ENCODE results near the gene FCHO2. TPM values are rescaled to one million over a fixed set of nuclear protein-coding genes. Genes with fewer than 3 reads are reported as not detected.

FCHO2 gene
- total and polyA plus RNA-seq, 2 of the 8 experiments (the other 6 are each of a cell fraction or from before 2014, with no cell fraction given), result 4.3 to 15.7 TPM

- H2BK20ac ChIP-seq (ENCODE audit: low read length), result no peak overlapping the region
- H3K14ac ChIP-seq (ENCODE audit: insufficient read length), result no peak overlapping the region
- no peaks in the 10 kb centered on the region for H3K4me1 ChIP-seq (replicated peaks in 1 of 4; ENCODE audit: control insufficient read depth in 3 of 4, insufficient read depth in 4 of 4, low read length in 3 of 4)
- ChIA-PET CTCF (ENCODE audit: partially characterized antibody) (no interaction called here), POLR2A (ENCODE audit: partially characterized antibody) (no interaction called here)
- H3K27ac ChIP-seq (ENCODE audit: low read depth, low read length), result no peak overlapping the region
- 89% methylated on average over 4 of the region's 4 CpGs; no CpG with 5 or more reads in 1 of the 2 experiments for WGBS, 2 experiments (ENCODE audit: extremely low coverage in 1 of 2, insufficient coverage in 1 of 2, insufficient read length in 1 of 2, insufficient replicate concordance in 2 of 2, low coverage in 1 of 2, low lambda C conversion rate in 2 of 2, missing lambda C conversion rate in 1 of 2)
- H4K91ac ChIP-seq (replicated peaks; ENCODE audit: insufficient read length, low read length), result no peak overlapping the region
- no peak overlapping the region for H3K18ac ChIP-seq (ENCODE audit: extremely low read depth, low read length)
- no peak overlapping the region for H3K4me3 ChIP-seq (ENCODE audit: extremely low read depth in 1 of 4, insufficient read depth in 2 of 4, low read depth in 3 of 4, low read length in 4 of 4)
- H2BK12ac ChIP-seq (ENCODE audit: low read depth, low read length), result no peak overlapping the region
- H3K36me3 ChIP-seq (ENCODE audit: control insufficient read depth in 2 of 4, insufficient read depth in 4 of 4, low read length in 3 of 4), result no peaks in the 10 kb centered on the region
- no peak overlapping the region for H3K4ac ChIP-seq (replicated peaks; ENCODE audit: insufficient read length, low read depth, low read length)
- H4K5ac ChIP-seq (ENCODE audit: insufficient read length, low read depth, low read length), result no peak overlapping the region
- H2AK5ac ChIP-seq (ENCODE audit: low read depth, low read length), result no peak overlapping the region
- no peaks in the 10 kb centered on the region for H3K27me3 ChIP-seq (replicated peaks in 1 of 4; ENCODE audit: control insufficient read depth in 3 of 4, extremely low read depth in 1 of 4, insufficient read depth in 3 of 4, low read length in 3 of 4)
- no peaks in the 10 kb centered on the region for H3K79me1 ChIP-seq (ENCODE audit: low read depth, low read length)
- no peak overlapping the region for H2BK15ac ChIP-seq (ENCODE audit: low read length)
- no peak overlapping the region for H3K56ac ChIP-seq (replicated peaks; ENCODE audit: insufficient read length, low read depth, low read length)
- no peak overlapping the region for H2AFZ ChIP-seq (ENCODE audit: low read length)
- no peaks in the 10 kb centered on the region for H3K9me3 ChIP-seq (ENCODE audit: insufficient read depth in 2 of 2, low read depth in 1 of 2, low read length in 1 of 2)
- H4K20me1 ChIP-seq (replicated peaks in 1 of 2; ENCODE audit: control insufficient read depth in 1 of 2, insufficient read depth in 2 of 2, low read length in 2 of 2), result no peaks in the 10 kb centered on the region
- DNase-seq (ENCODE audit: low read depth in 1 of 2, low spot score in 2 of 2) (no peak), FAIRE-seq (no peak)
- H3K23ac ChIP-seq (ENCODE audit: insufficient read length), result no peak overlapping the region
- no peak overlapping the region for H2BK5ac ChIP-seq (ENCODE audit: low read depth, low read length)
- no peaks in the 10 kb centered on the region for H3K79me2 ChIP-seq (ENCODE audit: control insufficient read depth in 1 of 2, insufficient read depth in 2 of 2, low read length in 2 of 2)
- H3K9ac ChIP-seq (replicated peaks in 1 of 4; ENCODE audit: extremely low read depth in 1 of 4, low read depth in 3 of 4, low read length in 3 of 4), result no peak overlapping the region
- no peak overlapping the region for H2BK120ac ChIP-seq (replicated peaks; ENCODE audit: low read depth, low read length)
- H4K8ac ChIP-seq (ENCODE audit: extremely low read depth, insufficient read depth, low read length), result no peak overlapping the region
- H3K4me2 ChIP-seq (ENCODE audit: insufficient read depth in 1 of 2, low read depth in 2 of 2, low read length in 2 of 2), result no peak overlapping the region
- no peaks in the 10 kb centered on the region for H3K23me2 ChIP-seq (ENCODE audit: low read depth, low read length)
- no peak for TF ChIP-seq ATF3 (IDR thresholded peaks at IDR 0.05; ENCODE audit: insufficient read depth, low read depth, low read length)
- no peak for TF ChIP-seq RFX5 (IDR thresholded peaks at IDR 0.05; ENCODE audit: borderline replicate concordance, low read depth, low read length)
- TF ChIP-seq RNF2 (IDR thresholded peaks at IDR 0.05; ENCODE audit: borderline replicate concordance, low read depth, low read length, missing control alignments, poor library complexity, severe bottlenecking), result no peak
- TF ChIP-seq CHD2 (IDR thresholded peaks at IDR 0.05; ENCODE audit: low read length), result no peak
- TF ChIP-seq SP4 (IDR thresholded peaks at IDR 0.05; ENCODE audit: low read length), result no peak
- TF ChIP-seq MAFK (IDR thresholded peaks at IDR 0.05; ENCODE audit: low read depth, low read length), result no peak
- TF ChIP-seq JUN (IDR thresholded peaks at IDR 0.05; ENCODE audit: low read depth, low read length), result no peak
- TF ChIP-seq CEBPB (IDR thresholded peaks at IDR 0.05; ENCODE audit: low read depth, low read length), result no peak
- no peak for TF ChIP-seq TBP (IDR thresholded peaks at IDR 0.05; ENCODE audit: low read depth, low read length)
- TF ChIP-seq MAX (IDR thresholded peaks at IDR 0.05), result no peak
- no peak for TF ChIP-seq SIX5 (IDR thresholded peaks at IDR 0.05; ENCODE audit: low read depth, low read length)
- no peak for TF ChIP-seq KDM1A (IDR thresholded peaks at IDR 0.05; ENCODE audit: borderline replicate concordance, low read length)
- TF ChIP-seq HDAC6 (IDR thresholded peaks at IDR 0.05; ENCODE audit: low read depth, low read length), result no peak
- TF ChIP-seq ASH2L (IDR thresholded peaks at IDR 0.05; ENCODE audit: low read length), result no peak
- TF ChIP-seq EZH2 (IDR thresholded peaks at IDR 0.05; ENCODE audit: low read depth, low read length, severe bottlenecking), result no peak
Measured at GRCh38 chr5:73007051-73007450, 51.2 kb downstream of the FCHO2 start.
